D721Med (cell line): ENCODE measurements around the gene CABP4.
A peak's percentile ranks its signal among the peaks of the same experiment; 100 is the strongest.

Experiments
- DNase-seq: peaks from one replicate; pipeline ENCODE4 v3.0.0; 2011; ENCODE audit warnings: low spot score; ENCODE audit not compliant: insufficient read length
- FAIRE-seq: peaks from 2 replicates; lab custom pipeline; 2011; peaks lifted over from hg19 to GRCh38; lab: Jason Lieb, UNC
- CTCF ChIP-seq: IDR thresholded peaks from 2 replicates; pipeline ENCODE4 v1.5.1; 2012; ENCODE audit warnings: mild to moderate bottlenecking, control low read depth; ENCODE audit not compliant: insufficient read depth; ENCODE audit errors: missing control alignments

The CABP4 gene

GRCh38 chr11:67428052-67429001 is 26.8 kb upstream of the CABP4 start, which contains the start of gene RPS6KB2:
RPS6KB2 (plus strand) TSS chr11:67428494; CDS start chr11:67428546, 52 bp downstream.
- TF ChIP-seq CTCF, result no peak
- FAIRE-seq (no peak), DNase-seq (peak; percentile 100)

GRCh38 chr11:67429038-67429668 is 26.0 kb upstream of the CABP4 start:
- DNase-seq (no peak), FAIRE-seq (no peak)
- no peak for TF ChIP-seq CTCF

DNA sequence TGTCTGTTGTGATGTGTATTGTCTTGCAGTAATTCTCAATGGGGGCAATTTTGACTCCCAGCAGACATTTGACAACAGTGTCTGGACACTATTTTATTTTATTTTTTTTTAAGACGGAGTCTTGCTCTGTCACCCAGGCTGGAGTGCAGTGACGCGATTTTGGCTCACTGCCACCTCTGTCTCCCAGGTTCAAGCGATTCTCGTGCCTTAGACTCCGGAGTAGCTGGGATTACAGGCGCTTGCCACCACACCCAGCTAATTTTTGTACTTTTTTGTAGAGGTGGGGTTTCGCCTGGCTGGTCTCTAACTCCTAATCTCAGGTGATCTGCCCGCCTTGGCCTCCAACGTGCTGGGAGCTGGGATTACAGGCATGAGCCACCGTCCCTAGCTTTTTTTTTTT is 25.4 kb upstream of the CABP4 start:
- no peak for TF ChIP-seq CTCF
- no peak for DNase-seq
- FAIRE-seq, result no peak

GRCh38 chr11:67431346-67432249 is 23.6 kb upstream of the CABP4 start:
- DNase-seq (no peak), FAIRE-seq (no peak)
- TF ChIP-seq CTCF, result no peak

DNA sequence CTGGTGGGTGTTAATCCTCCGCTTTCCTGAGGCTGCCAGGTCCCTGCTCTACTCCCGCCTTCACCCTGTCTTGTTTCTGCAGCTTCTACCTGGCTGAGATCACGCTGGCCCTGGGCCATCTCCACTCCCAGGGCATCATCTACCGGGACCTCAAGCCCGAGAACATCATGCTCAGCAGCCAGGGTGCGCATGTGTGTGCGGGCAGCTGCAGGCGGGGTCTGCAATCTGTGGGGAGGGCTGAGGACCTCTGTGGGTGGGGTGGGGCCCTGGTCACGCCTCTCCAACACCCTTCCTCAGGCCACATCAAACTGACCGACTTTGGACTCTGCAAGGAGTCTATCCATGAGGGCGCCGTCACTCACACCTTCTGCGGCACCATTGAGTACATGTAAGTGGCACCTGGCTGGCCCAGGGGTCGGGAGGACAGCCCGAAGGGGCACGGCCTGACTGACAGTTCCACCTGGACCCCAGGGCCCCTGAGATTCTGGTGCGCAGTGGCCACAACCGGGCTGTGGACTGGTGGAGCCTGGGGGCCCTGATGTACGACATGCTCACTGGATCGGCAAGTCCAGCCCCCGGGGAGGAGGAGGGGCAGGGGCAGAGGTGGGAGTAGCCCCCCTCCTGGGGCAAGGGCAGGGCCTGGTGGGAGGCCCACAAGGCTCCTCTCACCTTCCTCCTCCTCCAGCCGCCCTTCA is 22.4 kb upstream of the CABP4 start:
- no peak for TF ChIP-seq CTCF
- FAIRE-seq (no peak), DNase-seq (no peak)
